Activated CD4-positive, alpha-beta T cell treated with anti-CD3 and anti-CD28 coated beads, Interleukin-2, amount 50 U/mL, for 4 hours (primary cell): ENCODE measurements around the gene GRID2IP.
"Not testable (repeated sequence)": the region's sequence is repeated elsewhere in the genome, so short reads cannot be mapped to it uniquely, and the experiment has no call there.

ENCODE experiments used
- DNase-seq, 2 experiments: peaks; one replicate each; pipeline ENCODE4 v3.0.0-alpha.2; 2020

Gene GRID2IP

DNA sequence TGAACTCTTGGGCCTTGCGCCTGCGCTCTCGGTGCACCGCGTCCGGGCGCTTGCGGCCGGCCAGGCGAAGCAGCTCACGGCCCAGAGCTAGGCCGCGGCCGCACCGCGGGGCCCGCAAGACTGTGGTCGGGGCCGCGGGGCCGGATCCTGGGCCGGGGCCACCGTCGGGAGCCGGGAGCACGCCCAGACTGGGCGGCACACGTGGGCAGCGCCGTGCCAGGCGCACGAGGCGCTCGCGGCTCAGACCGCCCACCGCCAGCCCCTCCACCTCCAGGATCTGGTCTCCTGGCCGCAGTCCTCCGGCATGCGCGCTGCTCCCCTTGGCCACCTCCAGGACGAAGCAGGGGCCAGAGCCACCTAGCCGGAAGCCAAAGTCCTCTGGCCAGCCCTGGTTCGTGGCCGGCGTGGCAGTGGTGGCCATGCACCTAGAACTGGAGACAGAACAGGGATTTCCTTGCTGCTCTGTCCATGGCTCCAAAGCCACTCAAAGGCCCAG, at the start of gene GRID2IP:
GRID2IP (minus strand) TSS at position 446 of the 496 bp plus-strand sequence; CDS start at position 421, 25 bp downstream.
- DNase-seq: no peak

DNA sequence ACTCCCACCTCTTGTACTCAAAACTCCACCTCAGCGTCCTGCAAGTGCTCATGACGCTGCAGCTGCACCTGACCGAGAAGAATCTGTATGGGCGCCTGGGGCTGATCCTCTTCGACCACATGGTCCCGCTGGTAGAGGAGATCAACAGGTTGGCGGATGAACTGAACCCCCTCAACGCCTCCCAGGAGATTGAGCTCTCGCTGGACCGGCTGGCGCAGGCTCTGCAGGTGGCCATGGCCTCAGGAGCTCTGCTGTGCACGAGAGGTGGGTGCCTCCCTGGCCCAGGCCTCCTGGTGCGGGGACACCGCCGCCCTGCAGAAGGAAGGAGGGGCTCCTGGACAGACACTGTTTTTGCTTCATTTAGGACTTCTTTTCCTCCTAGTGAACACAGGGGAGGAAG, 48.8 kb upstream of the GRID2IP start:
- no peak for DNase-seq

DNA sequence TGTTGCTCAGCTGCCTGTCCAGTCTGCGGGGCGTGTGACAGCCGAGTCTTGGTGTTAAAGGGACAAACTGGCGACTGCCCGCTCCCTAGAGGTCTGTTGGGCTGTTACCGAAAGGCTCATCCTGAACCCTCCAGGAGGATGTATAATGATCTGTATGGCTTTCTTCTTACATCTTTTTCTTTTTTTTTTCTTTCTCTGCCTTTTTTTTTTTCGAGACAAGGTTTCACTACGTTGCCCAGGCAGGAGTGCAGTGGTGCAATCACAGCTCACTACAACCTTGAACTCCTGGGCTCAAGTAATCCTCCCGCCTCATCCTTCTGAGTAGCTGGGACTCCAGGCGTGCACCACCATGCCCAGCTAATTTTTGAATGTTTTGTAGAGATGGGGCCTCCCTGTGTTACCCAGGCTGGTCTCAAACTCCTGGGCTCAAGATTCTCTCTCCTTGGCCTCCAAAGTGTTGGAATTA, 39.4 kb upstream of the GRID2IP start:
- DNase-seq: no peak

DNA sequence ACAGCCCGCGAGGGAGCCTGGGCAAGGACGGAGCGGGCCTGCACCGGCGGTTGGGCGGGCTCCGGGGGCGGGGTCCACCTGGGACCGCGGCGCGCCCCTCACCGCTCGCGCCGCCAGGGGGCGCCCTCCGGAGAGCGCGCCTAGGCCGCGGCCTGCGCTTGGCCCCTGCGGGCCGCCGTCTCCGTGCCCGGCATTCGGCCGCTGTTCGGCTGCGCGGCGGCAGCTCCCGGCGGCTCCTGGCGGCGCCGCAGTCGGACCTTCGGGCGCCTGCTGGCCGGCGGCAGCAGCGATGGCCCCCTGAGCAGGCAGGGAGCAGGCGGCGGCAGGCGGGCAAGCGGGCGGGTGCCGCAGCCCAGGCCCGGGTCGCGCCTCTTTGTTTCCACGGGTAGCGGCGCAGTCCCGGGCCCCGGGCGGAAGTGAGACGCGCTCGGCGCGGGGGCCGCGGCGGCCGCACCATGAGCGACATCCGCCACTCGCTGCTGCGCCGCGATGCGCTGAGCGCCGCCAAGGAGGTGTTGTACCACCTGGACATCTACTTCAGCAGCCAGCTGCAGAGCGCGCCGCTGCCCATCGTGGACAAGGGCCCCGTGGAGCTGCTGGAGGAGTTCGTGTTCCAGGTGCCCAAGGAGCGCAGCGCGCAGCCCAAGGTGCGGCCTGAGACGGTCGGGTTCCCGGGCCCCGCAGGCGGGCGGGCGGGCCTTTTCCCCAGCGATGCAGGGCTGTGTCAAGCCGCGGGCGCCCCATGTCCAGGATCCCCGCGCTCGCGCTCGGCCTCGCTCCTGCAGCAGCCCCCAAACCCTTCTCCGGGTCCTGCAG, 38.8 kb upstream of the GRID2IP start, which contains the start of gene INTS15:
INTS15 (plus strand) TSS at position 193 of the 816 bp plus-strand sequence; CDS start at position 456, 263 bp downstream.
- DNase-seq: peak; percentile 67 to 70

DNA sequence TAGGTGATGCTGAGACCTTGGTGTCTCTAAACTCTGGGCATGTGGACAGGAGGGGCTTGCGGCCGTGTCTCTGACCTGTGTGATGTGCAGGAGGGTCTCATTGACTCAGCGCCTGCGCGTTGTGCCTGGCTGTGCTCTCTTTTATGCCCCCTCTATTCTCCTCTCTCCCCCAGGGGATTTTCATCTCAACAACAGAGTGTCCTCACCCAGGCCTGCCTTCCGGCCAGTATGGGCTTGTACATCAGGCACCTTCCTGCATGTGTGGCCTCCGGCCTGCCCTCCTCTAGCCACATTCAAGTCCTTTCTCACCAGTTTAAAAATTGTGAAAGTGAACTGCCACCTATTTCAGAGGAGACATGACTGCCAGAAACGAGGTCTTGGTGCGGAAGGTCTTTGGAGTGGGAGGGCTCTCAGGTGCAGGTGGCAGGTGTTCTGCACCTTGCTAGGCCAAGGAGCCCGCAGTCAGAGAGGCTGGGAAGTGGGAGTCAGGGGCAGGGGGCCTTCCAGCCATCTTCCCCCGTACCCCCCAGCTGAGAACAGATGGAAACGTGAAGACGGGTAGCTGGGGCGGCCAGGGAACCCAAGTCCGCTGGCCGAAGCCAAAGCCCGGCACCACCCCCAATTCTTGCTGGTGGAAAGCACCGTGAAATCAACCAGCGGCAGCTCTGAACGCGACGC, 38.0 kb upstream of the GRID2IP start:
- DNase-seq: no peak

DNA sequence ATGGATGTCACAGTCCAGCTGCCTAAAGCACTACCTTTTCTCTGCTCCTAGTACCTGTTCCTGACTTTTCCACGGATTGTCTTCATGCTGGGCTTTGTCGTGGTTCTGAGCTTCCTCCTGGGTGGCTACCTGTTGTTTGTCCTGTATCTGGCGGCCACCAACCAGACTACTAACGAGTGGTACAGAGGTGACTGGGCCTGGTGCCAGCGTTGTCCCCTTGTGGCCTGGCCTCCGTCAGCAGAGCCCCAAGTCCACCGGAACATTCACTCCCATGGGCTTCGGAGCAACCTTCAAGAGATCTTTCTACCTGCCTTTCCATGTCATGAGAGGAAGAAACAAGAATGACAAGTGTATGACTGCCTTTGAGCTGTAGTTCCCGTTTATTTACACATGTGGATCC, 37.3 kb upstream of the GRID2IP start:
- no peak for DNase-seq

DNA sequence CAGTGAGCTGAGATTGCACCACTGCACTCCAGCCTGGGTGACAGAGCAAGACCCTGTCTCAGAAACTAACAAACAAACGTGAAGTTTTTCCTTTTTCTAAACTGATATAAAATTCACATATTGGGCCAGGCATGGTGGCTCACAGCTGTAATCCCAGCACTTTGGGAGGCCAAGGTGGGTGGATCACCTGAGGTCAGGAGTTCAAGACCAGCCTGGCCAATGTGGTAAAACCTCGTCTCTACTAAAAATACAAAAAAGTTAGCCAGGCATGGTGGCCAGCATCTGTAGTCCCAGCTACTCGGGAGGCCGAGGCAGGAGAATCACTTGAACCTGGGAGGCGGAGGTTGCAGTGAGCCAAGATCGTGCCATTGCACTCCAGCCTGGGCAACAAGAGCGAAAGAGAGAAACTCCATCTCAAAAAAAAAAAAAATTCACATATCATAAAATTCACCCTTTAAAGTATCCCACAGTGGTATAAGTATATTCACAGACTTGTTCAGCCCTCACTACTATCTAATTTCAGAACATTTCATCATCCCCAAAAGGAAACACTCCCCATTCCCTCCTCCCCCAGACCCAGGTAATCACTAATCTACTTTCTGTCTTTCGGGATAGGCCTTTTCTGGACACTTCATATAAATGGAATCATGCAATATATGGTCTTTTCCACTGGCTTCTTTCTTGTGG, 34.6 kb upstream of the GRID2IP start:
- DNase-seq: not testable (repeated sequence)

DNA sequence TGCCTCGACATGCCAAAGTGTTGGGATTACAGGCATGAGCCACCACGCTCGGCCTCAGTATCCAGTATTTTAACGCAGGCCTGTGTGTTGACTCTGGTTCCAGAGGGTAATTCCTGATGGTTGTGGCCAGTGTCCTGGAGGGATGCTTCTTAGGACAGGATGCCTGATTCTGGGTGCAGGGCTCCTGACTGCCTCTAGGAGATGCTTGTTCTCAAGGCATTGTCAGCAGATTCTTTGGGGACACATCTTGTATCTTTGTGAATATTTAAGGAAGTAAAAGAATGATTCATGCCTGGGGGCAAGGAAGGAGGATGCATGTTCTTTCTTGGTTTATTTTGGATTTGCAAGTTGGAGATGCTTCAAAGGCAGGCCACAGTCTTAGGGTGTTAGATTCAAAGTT, 28.2 kb upstream of the GRID2IP start:
- no peak for DNase-seq

DNA sequence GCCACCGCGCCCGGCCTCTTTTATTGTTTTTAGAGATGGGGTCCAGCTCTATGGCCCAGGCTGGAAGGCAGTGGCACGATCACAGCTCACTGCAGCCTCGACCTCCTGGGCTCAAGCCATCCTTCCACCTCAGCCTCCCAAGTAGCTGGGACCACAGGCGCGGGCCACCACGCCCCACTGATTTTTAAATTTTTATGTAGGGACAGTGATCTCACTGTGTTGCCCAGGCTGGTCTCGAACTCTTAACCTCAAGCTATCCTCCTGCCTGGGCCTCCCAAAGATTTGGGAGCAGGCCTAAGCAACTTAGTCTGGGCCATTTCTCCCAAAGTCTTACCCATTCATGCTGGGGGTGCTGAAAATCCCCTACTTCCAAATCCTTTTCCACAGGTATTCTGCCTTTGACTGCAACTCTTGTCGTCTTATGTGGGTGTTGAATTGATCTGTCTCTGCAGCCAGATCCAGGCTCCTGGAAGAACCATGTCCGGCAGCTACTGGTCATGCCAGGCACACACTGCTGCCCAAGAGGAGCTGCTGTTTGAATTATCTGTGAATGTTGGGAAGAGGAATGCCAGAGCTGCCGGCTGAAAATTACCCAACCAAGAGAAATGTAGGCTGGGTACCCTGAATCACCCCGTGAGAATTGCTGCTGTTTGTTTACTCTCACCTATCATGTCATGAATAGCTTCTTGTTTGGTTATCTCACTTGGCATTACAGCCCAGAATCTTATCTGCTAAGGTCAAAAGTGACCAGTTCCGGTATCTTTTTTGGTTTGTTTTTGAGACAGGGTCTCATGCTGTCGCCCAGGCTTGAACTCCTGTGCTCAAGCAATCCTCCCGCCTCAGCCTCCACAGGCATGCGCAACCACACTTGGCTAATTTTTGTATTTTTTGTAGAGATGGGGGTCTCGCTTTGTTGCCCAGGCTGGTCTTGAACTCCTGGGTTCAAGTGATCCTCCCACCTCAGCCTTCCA, 27.1 kb upstream of the GRID2IP start:
- no peak for DNase-seq

DNA sequence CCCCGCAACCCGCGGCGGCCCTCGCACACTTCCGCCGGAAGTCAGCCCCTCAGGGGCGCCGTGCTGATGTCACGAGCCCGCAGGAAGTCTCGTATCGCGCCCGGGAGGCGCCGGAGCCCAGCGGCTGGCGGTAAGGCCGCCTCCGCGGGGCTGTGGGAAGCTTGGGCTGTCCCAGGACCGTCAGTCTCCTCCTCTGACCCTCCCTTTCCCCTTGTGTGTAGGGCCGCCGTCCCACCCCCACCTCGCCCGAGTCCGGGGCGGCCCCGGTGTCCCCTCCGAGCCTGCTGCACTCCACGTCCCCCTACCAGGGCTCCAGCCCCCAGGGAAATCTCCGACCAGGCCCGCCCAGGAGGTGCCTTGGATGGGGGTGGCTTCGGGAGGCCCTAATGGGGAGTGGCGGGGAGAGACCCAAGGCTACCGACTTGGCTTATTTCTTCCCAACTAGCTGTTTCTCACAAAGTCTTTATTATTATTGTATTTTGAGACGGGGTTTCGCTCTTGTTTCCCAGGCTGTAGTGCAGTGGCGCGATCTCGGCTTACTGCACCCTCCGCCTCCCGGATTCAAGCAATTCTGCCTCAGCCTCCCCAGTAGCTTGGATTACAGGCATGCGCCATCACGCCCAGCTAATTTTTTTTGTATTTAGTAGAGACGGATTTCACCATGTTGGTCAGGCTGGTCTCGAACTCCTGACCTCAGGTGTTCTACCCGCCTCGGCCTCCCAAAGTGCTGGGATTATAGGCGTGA, 26.3 kb upstream of the GRID2IP start, which contains the start of gene ZDHHC4:
ZDHHC4 (plus strand) TSS at position 86 of the 745 bp plus-strand sequence. CDS start 3,108 bp downstream, outside the sequence.
- DNase-seq: peak; percentile 76 to 79

DNA sequence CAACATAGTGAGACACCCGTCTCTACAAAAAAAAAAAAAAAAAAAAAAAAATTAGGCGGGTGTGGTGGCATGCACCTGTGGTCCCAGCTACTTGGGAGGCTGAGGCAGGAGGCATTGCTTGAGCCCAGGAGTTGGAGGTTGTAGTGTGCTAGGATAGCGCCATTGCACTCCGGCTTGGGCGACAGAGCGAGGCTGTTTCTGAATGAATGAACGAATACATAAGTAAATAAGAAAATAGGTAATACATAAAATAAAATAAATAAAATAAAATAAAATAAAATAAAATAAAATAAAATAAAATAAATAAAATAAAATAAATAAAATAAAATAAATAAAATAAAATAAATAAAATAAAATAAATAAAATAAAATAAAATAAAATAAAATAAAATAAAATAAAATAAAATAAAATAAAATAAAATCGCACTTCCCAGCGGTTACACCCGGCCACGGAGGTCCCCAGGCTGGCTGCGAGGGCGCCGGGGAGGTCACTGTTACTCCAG, 25.7 kb upstream of the GRID2IP start:
- not testable (repeated sequence) for DNase-seq

DNA sequence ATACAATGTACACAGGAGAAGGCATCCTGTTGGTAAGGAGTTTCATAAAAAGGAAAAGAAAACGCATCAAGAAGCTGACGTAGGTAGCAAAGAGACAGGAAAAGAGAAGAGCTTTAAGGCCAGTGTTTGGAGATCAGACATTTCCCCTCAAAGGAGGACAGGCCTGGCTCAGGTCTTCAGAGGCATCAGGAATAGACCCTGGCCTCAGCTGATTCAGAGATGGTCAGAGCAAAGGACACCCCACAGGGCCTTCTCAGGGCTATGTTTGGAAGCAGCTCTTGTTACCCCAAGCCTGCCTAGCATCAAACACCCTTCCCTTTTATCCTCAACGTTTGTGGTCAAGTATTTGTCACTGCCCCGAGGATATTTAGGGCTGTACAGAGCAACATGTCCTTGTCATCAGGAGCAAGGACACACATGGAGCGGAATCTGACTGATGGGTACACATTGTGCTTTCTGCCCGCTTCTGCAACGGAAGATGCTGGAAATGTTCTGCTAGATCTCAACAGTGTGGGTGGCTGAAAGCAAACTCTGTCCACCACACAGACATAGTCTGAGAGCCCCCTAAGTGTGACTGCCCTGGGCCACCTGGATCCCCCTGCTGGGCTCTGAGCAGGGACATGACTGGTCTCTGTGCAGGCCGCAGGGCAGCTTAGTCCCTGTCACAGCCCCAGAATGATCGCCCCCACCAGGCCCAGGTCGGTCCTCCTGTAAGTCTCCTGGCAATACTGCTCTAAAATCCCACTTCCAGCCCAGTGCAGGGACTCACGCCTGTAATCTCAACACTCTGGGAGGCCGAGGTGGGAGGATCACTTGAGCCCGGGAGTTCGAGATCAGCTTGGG, 25.0 kb upstream of the GRID2IP start:
- no peak for DNase-seq

DNA sequence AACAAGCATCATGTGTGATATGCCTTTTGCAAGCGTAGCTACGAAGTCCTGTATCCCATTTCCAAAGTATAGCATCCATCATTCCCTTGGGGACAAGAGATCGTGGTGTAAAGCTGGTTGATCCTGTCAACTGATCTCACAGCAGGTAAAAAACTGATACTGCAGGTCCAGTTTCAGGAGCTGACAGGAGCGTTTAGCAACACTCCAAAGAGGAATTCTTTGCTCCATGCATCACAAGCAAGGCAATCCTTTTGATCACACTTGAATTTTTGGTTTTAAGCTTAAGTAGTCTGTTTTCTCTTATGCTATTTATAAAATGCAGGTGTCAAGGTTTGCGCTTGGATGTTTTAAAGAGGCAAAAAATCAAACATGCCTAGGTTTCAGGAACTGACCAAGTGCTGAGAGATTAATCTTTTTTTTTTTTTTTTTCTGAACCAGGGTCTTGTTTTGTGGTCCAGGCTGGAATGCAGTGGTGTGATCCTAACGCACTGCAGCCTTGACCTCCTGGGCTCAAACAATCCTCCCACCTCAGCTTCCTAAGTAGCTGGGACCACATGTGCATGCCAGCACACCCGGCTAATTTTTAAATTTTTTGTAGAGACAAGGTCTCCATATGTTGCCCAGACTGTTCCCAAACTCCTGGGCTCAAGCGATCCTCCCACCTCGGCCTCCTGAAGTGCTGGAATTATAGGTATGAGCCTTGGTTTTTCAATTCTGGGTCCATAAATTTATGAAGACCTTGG, 24.2 kb upstream of the GRID2IP start:
- no peak for DNase-seq

DNA sequence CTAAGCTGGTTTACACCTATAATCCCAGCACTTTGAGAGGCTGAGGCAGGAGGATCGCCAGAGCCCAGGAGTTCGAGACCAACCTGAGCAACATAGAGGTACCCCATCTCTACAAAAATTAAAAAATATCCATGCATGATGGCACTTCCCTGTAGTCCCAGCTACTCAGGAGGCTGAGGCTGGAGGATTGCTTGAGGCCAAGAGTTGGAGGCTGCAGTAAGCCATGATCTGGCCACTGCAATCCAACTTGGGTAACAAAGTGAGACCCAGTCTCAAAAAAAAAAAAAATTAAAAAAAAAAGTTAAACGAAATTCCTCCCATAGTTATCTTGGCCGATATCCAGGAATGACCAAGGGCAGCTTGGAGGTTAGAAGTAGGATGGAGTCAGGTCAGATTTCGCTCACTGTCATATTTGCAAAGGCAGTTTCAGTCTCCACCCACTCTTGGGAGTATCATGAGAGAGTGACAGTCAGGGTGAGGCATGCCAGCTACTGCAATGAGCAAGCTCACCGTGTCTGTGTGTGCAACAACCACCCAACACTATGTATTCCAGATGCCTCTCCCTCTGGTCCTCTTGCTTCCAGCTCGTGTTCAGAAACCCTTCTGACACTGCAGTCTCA, 20.0 kb upstream of the GRID2IP start:
- DNase-seq: no peak

DNA sequence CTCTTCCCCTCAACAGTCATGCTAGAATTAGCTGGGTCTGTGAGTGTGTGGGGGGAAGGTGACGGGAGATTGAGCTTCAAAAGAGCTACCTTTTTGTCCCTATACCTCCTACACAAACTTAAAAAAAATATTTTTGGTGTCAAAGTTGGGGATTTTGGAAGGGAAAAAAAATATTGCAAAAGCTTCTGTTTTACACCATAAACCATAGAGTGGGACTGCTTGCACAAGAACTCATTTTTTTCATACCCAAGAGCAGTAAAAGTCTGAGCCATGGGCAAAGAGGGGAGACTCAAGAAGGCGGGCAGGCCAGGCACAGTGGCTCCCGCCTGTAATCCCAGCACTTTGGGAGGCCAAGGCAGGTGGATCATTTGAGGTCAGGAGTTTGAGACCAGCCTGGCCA, 16.6 kb upstream of the GRID2IP start:
- DNase-seq: no peak

DNA sequence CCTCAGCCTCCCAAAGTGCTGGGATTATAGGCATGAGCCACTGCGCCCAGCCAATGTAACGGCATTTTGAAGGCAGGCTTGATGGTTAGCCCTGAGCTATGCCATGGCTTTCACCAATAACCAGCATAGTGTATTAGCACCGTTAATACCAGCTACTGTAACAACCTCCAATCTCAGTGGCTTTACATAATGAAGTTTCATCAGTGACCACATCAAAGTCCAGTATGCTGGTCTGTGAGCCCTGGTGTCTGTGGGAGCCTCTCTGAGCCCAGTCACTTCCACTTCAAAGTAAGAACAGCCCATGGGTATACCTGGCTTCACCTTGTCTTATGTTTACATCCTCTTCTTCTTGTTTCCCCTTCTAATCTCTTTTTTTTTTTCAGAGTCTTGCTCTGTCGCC, 14.4 kb upstream of the GRID2IP start:
- DNase-seq: no peak

DNA sequence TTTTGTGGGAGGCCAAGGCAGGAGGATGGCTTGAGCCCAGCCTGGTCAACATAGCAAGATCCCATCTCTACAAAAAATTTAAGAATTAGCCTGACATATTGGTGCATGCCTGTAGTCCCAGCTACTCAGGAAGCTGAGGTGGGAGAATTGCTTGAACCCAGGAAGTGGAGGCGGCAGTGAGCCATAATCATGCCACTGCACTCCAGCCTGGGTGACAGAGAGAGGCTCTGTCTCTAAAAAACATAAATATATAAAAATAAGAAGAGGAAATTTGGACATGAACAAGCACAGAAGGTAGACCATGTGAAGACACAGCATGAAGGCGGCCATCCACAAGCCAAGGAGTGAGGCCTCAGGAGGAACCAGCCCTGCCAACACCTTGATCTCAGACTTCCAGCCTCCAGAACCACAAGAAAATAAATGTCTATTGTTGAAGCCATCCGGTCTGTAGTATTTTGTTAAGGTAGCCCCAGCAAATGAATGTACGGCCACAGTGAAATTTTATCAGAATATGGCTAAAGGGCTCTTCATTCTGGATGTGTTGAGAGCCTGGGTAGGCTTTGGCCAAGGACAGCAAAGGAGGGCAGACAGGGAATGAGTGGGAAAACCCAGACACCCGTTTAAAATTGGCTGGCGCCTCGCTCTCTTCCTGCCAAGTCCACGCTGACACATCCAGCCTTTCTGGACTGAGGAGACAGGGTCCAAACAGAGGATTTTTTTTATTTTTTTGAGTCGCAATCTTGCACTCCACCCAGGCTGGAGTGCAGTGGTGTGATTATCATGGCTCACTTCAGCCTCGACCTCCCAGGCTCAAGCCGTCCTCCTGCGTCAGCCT, 12.9 kb upstream of the GRID2IP start:
- DNase-seq: no peak

DNA sequence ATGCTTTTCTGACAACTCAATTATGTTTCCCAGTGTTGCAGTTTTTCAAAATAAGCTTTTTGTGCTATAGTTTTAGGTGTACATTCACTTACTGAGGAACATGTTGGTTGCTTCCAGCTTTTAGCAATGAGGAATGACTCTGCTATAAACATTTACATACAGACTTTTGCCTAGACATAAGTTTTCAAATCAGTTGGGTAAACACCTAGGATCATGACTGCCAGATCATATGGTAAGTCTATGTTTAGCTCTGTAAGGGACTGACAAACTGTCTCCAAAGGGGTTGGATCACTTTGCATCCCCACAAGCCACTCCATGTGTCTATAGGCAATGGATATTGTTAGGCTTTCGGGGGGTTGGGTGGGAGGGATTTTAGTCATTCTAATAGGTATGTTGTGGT, 10.8 kb upstream of the GRID2IP start:
- no peak for DNase-seq
